Neural cell (in vitro differentiated cells): Measurements from ENCODE around the gene PTEN.

Source experiments
- POLR2AphosphoS5 ChIP-seq: IDR thresholded peaks from 2 replicates; pipeline ENCODE4 v1.6.1; 2012
- SMC3 ChIP-seq: fragments of 450-650 bp; conservative IDR thresholded peaks from 2 replicates; pipeline ENCODE4 v1.6.1; 2014; ENCODE audit warnings: antibody characterized with exemption, mild to moderate bottlenecking, moderate library complexity; ENCODE audit not compliant: poor library complexity
- TF ChIP-seq, protein P1 (sequence below): IDR thresholded peaks from 2 replicates; pipeline ENCODE4 v1.6.1; 2012; ENCODE audit warnings: borderline replicate concordance
- TF ChIP-seq, protein P2 (sequence below): fragments of 450-650 bp; IDR thresholded peaks from 2 replicates; pipeline ENCODE4 v1.5.1; 2014; ENCODE audit warnings: antibody characterized with exemption, mild to moderate bottlenecking, moderate library complexity; ENCODE audit not compliant: poor library complexity, severe bottlenecking

DNA sequence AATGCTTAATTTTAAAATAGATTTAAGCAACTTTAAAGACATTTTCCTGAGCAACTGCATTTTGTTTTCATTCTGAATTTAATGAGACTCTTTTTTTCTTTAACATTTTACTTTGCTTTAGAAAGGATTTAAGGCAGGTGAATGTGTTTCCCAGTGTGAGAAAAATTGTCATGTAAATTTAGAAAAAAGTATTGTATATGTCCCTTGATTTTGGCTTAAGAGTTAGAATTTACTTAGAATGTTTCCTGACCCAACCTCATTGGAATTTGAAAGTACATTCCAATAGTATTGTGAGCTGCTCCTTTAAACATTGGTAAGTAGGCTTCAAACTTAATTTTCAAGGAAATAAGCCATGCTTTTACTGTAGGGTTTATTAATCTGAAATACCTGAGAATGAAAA lies 110.2 kb downstream of the PTEN start:
- TF ChIP-seq SMC3 (no peak), POLR2AphosphoS5 (no peak)
- TF ChIP-seq, protein P1, sequence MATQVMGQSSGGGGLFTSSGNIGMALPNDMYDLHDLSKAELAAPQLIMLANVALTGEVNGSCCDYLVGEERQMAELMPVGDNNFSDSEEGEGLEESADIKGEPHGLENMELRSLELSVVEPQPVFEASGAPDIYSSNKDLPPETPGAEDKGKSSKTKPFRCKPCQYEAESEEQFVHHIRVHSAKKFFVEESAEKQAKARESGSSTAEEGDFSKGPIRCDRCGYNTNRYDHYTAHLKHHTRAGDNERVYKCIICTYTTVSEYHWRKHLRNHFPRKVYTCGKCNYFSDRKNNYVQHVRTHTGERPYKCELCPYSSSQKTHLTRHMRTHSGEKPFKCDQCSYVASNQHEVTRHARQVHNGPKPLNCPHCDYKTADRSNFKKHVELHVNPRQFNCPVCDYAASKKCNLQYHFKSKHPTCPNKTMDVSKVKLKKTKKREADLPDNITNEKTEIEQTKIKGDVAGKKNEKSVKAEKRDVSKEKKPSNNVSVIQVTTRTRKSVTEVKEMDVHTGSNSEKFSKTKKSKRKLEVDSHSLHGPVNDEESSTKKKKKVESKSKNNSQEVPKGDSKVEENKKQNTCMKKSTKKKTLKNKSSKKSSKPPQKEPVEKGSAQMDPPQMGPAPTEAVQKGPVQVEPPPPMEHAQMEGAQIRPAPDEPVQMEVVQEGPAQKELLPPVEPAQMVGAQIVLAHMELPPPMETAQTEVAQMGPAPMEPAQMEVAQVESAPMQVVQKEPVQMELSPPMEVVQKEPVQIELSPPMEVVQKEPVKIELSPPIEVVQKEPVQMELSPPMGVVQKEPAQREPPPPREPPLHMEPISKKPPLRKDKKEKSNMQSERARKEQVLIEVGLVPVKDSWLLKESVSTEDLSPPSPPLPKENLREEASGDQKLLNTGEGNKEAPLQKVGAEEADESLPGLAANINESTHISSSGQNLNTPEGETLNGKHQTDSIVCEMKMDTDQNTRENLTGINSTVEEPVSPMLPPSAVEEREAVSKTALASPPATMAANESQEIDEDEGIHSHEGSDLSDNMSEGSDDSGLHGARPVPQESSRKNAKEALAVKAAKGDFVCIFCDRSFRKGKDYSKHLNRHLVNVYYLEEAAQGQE: no peak
- TF ChIP-seq, protein P2, sequence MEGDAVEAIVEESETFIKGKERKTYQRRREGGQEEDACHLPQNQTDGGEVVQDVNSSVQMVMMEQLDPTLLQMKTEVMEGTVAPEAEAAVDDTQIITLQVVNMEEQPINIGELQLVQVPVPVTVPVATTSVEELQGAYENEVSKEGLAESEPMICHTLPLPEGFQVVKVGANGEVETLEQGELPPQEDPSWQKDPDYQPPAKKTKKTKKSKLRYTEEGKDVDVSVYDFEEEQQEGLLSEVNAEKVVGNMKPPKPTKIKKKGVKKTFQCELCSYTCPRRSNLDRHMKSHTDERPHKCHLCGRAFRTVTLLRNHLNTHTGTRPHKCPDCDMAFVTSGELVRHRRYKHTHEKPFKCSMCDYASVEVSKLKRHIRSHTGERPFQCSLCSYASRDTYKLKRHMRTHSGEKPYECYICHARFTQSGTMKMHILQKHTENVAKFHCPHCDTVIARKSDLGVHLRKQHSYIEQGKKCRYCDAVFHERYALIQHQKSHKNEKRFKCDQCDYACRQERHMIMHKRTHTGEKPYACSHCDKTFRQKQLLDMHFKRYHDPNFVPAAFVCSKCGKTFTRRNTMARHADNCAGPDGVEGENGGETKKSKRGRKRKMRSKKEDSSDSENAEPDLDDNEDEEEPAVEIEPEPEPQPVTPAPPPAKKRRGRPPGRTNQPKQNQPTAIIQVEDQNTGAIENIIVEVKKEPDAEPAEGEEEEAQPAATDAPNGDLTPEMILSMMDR: no peak
